Raji (cell line): ENCODE measurements around the gene NLGN4X.

Experiments used
- POLR2A ChIP-seq: IDR thresholded peaks from 2 replicates; pipeline ENCODE4 v1.6.1; 2011; ENCODE audit warnings: low read depth, low read length, control low read depth; ENCODE audit not compliant: insufficient read depth

The NLGN4X gene

GRCh38 chrX:6228720-6229119 is at the start of gene NLGN4X:
TSS of gene NLGN4X (minus strand) at chrX:6228867. CDS start at chrX:6151466, 77,401 bp downstream.
- TF ChIP-seq POLR2A, result no peak

GRCh38 chrX:6266041-6266440 is 37.4 kb upstream of the NLGN4X start:
- no peak for TF ChIP-seq POLR2A

GRCh38 chrX:6262959-6263358 is 34.3 kb upstream of the NLGN4X start:
- no peak for TF ChIP-seq POLR2A

- no peak for TF ChIP-seq POLR2A
These were observed 28.4 kb upstream of the NLGN4X start for GRCh38 chrX:6257025-6257424.

- no peak for TF ChIP-seq POLR2A
These were observed 16.0 kb upstream of the NLGN4X start for GRCh38 chrX:6244666-6245065.

- TF ChIP-seq POLR2A, result no peak
These were observed 9.9 kb upstream of the NLGN4X start for GRCh38 chrX:6238576-6238975.

GRCh38 chrX:6227935-6228334 is 732 bp downstream of the NLGN4X start:
- no peak for TF ChIP-seq POLR2A

GRCh38 chrX:6227453-6227835 is 1.2 kb downstream of the NLGN4X start:
- TF ChIP-seq POLR2A, result no peak

GRCh38 chrX:6226596-6227452 is 1.8 kb downstream of the NLGN4X start:
- TF ChIP-seq POLR2A, result no peak

- no peak for TF ChIP-seq POLR2A
These were observed 2.6 kb downstream of the NLGN4X start for GRCh38 chrX:6225911-6226595.

GRCh38 chrX:6225288-6225910 is 3.3 kb downstream of the NLGN4X start:
- TF ChIP-seq POLR2A, result no peak

GRCh38 chrX:6223516-6223915 is 5.2 kb downstream of the NLGN4X start:
- no peak for TF ChIP-seq POLR2A

- TF ChIP-seq POLR2A, result no peak
These were observed 18.4 kb downstream of the NLGN4X start for GRCh38 chrX:6210230-6210629.

GRCh38 chrX:6203462-6204215 is 25.0 kb downstream of the NLGN4X start:
- TF ChIP-seq POLR2A, result no peak

- TF ChIP-seq POLR2A, result no peak
These were observed 29.2 kb downstream of the NLGN4X start for GRCh38 chrX:6199486-6199885.
